Neural crest cell (in vitro differentiated cells): ENCODE results near the gene CHST11. TPM values are rescaled to one million over a fixed set of nuclear protein-coding genes. Genes with fewer than 3 reads are reported as not detected.

Source experiments
- DNase-seq: peaks from one replicate; pipeline ENCODE4 v3.0.0; 2021; ENCODE audit warnings: low read depth, mixed read lengths, low spot score
- H3K27ac Mint-ChIP-seq: one replicate; pipeline ENCODE4 v1.8.0; 2021; ENCODE audit warnings: mild to moderate bottlenecking, mixed read lengths; ENCODE audit not compliant: unreplicated experiment
- H3K27me3 Mint-ChIP-seq: 2 replicates; pipeline ENCODE4 v1.8.0; 2021; ENCODE audit warnings: low read depth, mild to moderate bottlenecking, mixed read lengths
- H3K36me3 Mint-ChIP-seq: 2 replicates; pipeline ENCODE4 v1.8.0; 2021; ENCODE audit warnings: low read depth, mild to moderate bottlenecking, mixed read lengths
- H3K4me1 Mint-ChIP-seq: 2 replicates; pipeline ENCODE4 v1.8.0; 2021; ENCODE audit warnings: mixed read lengths
- H3K4me3 Mint-ChIP-seq: one replicate; pipeline ENCODE4 v1.8.0; 2021; ENCODE audit warnings: mild to moderate bottlenecking, mixed read lengths
- H3K9me3 Mint-ChIP-seq: 2 replicates; pipeline ENCODE4 v1.8.0; 2021; ENCODE audit warnings: mixed read lengths
- CTCF ChIP-seq: fragments of 200-600 bp; sonication (generic); conservative IDR thresholded peaks from 2 replicates; pipeline ENCODE4 v1.5.0; 2021; ENCODE audit warnings: antibody characterized with exemption, mild to moderate bottlenecking
- total RNA-seq: library from RNA; stranded (reverse); gene quantifications from 2 replicates; pipeline ENCODE4 v1.2.1, GENCODE V29; 2021

CHST11 gene
- total RNA-seq, 1 donor from 2014 or later, result 10.0 TPM

- no peaks in the 10 kb centered on the region for H3K36me3 Mint-ChIP-seq
- H3K4me1 Mint-ChIP-seq, result peaks cover 9% of the 10 kb centered on the region
- H3K4me3 Mint-ChIP-seq, result no peak overlapping the region
- no peaks in the 10 kb centered on the region for H3K27me3 Mint-ChIP-seq
- TF ChIP-seq CTCF, result no peak
- H3K27ac Mint-ChIP-seq, result no peak overlapping the region
- H3K9me3 Mint-ChIP-seq, result no peaks in the 10 kb centered on the region
- no peak for DNase-seq
Measured at GRCh38 chr12:104793968-104794367, 337.2 kb downstream of the CHST11 start.

GRCh38 chr12:104796475-104796862, 339.7 kb downstream of the CHST11 start:
- Mint-ChIP-seq H3K36me3 (no peaks in the 10 kb centered on the region), H3K27ac (no peak overlapping the region), H3K4me1 (no peaks in the 10 kb centered on the region), H3K27me3 (no peaks in the 10 kb centered on the region), H3K9me3 (no peaks in the 10 kb centered on the region), H3K4me3 (no peak overlapping the region)
- TF ChIP-seq CTCF, result no peak
- no peak for DNase-seq

DNA sequence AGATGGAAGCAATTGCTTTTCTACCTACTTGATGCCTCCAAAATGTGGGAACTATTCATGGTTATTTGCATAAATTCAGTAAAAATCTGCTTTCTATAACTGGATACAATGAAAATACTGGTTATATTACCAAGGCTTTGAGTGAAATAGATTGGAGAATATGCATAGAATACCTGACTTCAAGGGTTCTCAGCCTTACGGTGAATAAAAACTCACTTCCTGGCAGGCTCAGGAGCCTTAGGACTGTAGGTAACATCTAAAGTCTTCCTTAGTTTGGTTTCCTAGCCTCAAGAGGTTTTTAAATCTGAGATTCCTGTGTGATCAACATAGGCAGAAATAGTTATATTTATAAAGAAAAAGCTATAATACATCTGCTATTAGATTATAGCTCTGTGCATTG, 342.7 kb downstream of the CHST11 start:
- TF ChIP-seq CTCF, result no peak
- DNase-seq, result peak; percentile 20
- Mint-ChIP-seq H3K27ac (no peak overlapping the region), H3K36me3 (no peaks in the 10 kb centered on the region), H3K4me3 (no peak overlapping the region), H3K27me3 (no peaks in the 10 kb centered on the region), H3K4me1 (no peaks in the 10 kb centered on the region), H3K9me3 (no peaks in the 10 kb centered on the region)

- H3K27me3 Mint-ChIP-seq, result no peaks in the 10 kb centered on the region
- H3K9me3 Mint-ChIP-seq, result no peaks in the 10 kb centered on the region
- H3K4me1 Mint-ChIP-seq, result no peaks in the 10 kb centered on the region
- TF ChIP-seq CTCF, result no peak
- H3K27ac Mint-ChIP-seq, result no peak overlapping the region
- no peak overlapping the region for H3K4me3 Mint-ChIP-seq
- no peak for DNase-seq
- H3K36me3 Mint-ChIP-seq, result no peaks in the 10 kb centered on the region
Measured at GRCh38 chr12:104801005-104801404, 344.3 kb downstream of the CHST11 start.

- no peaks in the 10 kb centered on the region for H3K27me3 Mint-ChIP-seq
- no peaks in the 10 kb centered on the region for H3K4me1 Mint-ChIP-seq
- TF ChIP-seq CTCF, result no peak
- H3K9me3 Mint-ChIP-seq, result no peaks in the 10 kb centered on the region
- H3K27ac Mint-ChIP-seq, result no peak overlapping the region
- no peak for DNase-seq
- H3K4me3 Mint-ChIP-seq, result no peak overlapping the region
- H3K36me3 Mint-ChIP-seq, result no peaks in the 10 kb centered on the region
Measured at GRCh38 chr12:104801427-104801826, 344.7 kb downstream of the CHST11 start.

GRCh38 chr12:104802208-104802607, 345.5 kb downstream of the CHST11 start:
- Mint-ChIP-seq H3K27me3 (no peaks in the 10 kb centered on the region), H3K9me3 (no peaks in the 10 kb centered on the region), H3K4me1 (no peaks in the 10 kb centered on the region), H3K4me3 (no peak overlapping the region), H3K27ac (no peak overlapping the region), H3K36me3 (no peaks in the 10 kb centered on the region)
- no peak for DNase-seq
- no peak for TF ChIP-seq CTCF
